Activated CD8-positive, alpha-beta T cell treated with anti-CD3 and anti-CD28 coated beads for 36 hours (primary cell): ENCODE data around the gene NPSR1. TPM values are rescaled to one million over a fixed set of nuclear protein-coding genes. Genes with fewer than 3 reads are reported as not detected.
"Not testable (repeated sequence)": the region's sequence is repeated elsewhere in the genome, so short reads cannot be mapped to it uniquely, and the experiment has no call there.

ENCODE experiments used
- ATAC-seq: fragments of 200-7000 bp; cut with Tn5 transposase; one replicate; pipeline ENCODE4 v1.10.0; 2021; ENCODE audit warnings: mild to moderate bottlenecking, moderate library complexity
- CTCF ChIA-PET: fragments of 350-600 bp; sonication (Branson Sonifier 250); formaldehyde crosslinking; loops from one replicate; lab custom pipeline; 2021; ENCODE audit warnings: antibody characterized with exemption; lab: Charles Lee
- POLR2A ChIA-PET: fragments of 350-600 bp; sonication (Branson Sonifier 250); formaldehyde crosslinking; loops from one replicate; lab custom pipeline; 2021; ENCODE audit warnings: antibody characterized with exemption; lab: Charles Lee
- DNase-seq: peaks from one replicate; pipeline ENCODE4 v3.0.0-alpha.2; 2020
- H3K27ac Mint-ChIP-seq: one replicate; pipeline ENCODE4 v1.8.0; 2021; ENCODE audit warnings: mild to moderate bottlenecking, mixed read lengths
- H3K27me3 Mint-ChIP-seq: one replicate; pipeline ENCODE4 v1.8.0; 2021; ENCODE audit warnings: mixed read lengths
- H3K36me3 Mint-ChIP-seq: one replicate; pipeline ENCODE4 v1.8.0; 2021; ENCODE audit warnings: low read depth, mixed read lengths
- H3K4me1 Mint-ChIP-seq: one replicate; pipeline ENCODE4 v1.8.0; 2021; ENCODE audit warnings: low read depth, mixed read lengths
- H3K4me3 Mint-ChIP-seq: one replicate; pipeline ENCODE4 v1.8.0; 2021; ENCODE audit warnings: mild to moderate bottlenecking, moderate library complexity, mixed read lengths
- H3K9me3 Mint-ChIP-seq: one replicate; pipeline ENCODE4 v1.8.0; 2021; ENCODE audit warnings: mixed read lengths
- intact Hi-C: fragments of 100-400 bp; cut with micrococcal nuclease; formaldehyde crosslinking; loops from one replicate; pipeline ENCODE4 v1.10.0; 2022
- total RNA-seq, 2 experiments: library from RNA; stranded (reverse); gene quantifications; one replicate each; pipeline ENCODE4 v1.2.3, GENCODE V29; 2021
- TF ChIP-seq, protein P1 (sequence below): fragments of 200-600 bp; IDR thresholded peaks from one replicate; pipeline ENCODE4 v1.8.0; 2022; ENCODE audit warnings: antibody characterized with exemption, mild to moderate bottlenecking

Gene NPSR1
- total RNA-seq, 2 experiments from 2014 or later: not detected

DNA sequence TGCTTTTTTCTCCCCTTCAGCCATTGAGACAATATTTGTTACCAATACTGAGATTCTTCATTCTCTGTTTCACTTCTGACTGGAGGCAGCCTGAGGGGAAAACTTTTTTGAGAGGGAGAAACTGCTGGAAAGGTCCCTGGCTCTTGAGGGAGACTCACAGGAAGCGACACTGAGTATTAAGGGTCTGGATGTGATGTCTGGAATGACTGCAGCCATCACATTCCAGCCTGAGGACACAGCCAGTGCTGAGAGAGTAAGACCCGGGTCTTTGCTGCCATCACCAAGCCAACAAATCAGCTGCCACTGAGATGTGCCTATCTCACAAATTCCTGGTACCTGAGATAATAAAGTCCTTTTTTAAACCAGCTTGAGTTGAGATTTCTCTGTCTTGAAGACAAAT is 221.9 kb downstream of the NPSR1 start:
- no peaks in the 10 kb centered on the region for H3K4me1 Mint-ChIP-seq
- CTCF ChIA-PET: interaction anchor here (1.2 kb wide), 1 partner anchor 9 kb away, joined by 3 read pairs; no protein-coding TSS in a partner anchor
- ATAC-seq: no peak
- peaks cover 3% of the 10 kb centered on the region for H3K27me3 Mint-ChIP-seq
- POLR2A ChIA-PET: no interaction called here
- TF ChIP-seq, protein P1, sequence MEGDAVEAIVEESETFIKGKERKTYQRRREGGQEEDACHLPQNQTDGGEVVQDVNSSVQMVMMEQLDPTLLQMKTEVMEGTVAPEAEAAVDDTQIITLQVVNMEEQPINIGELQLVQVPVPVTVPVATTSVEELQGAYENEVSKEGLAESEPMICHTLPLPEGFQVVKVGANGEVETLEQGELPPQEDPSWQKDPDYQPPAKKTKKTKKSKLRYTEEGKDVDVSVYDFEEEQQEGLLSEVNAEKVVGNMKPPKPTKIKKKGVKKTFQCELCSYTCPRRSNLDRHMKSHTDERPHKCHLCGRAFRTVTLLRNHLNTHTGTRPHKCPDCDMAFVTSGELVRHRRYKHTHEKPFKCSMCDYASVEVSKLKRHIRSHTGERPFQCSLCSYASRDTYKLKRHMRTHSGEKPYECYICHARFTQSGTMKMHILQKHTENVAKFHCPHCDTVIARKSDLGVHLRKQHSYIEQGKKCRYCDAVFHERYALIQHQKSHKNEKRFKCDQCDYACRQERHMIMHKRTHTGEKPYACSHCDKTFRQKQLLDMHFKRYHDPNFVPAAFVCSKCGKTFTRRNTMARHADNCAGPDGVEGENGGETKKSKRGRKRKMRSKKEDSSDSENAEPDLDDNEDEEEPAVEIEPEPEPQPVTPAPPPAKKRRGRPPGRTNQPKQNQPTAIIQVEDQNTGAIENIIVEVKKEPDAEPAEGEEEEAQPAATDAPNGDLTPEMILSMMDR: no peak
- H3K27ac Mint-ChIP-seq: no peak overlapping the region
- H3K36me3 Mint-ChIP-seq: no peaks in the 10 kb centered on the region
- intact Hi-C loops: no loop called here
- H3K9me3 Mint-ChIP-seq: peaks cover 11% of the 10 kb centered on the region
- no peak overlapping the region for H3K4me3 Mint-ChIP-seq
- DNase-seq: no peak

DNA sequence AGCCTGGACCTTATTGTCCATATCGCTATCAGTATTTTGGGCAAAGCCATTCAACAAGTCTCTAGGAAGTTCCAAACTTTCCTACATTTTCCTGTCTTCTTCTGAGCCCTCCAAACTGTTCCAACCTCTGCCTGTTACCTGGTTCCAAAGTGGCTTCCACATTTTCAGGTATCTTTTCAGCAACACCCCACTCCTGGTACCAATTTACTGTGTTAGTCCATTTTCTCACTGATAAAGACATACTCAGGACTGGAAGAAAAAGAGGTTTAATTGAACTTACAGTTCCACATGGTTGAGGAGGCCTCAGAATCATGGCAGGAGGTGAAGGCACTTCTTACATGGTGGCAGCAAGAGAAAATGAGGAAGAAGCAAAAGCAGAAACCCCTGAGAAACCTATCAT is 225.8 kb downstream of the NPSR1 start:
- H3K27ac Mint-ChIP-seq, DNase-seq, H3K4me3 Mint-ChIP-seq, ATAC-seq, POLR2A ChIA-PET, H3K36me3 Mint-ChIP-seq, H3K4me1 Mint-ChIP-seq, intact Hi-C loops, CTCF ChIA-PET: not testable (repeated sequence)
- Mint-ChIP-seq H3K27me3 (peaks cover 10% of the 10 kb centered on the region), H3K9me3 (peaks cover 11% of the 10 kb centered on the region)

DNA sequence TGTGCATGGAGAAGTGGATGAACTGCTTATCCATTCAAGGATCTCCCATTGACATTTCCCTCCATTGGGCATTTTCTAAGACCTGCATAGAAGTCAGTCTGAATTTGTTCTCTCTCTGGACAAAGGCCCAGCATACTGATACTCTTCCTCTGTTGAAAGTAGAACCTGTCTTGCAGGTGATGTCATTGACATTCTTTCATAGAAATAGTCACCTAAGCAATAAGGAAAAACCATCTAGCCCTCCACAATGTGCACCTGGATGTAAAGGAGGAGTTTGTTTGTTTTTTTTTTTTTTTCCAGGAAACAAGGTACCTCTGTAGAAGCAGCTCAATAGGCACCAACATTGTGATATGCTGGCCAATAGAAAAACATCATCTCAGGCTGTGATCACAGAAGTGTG is 228.8 kb downstream of the NPSR1 start:
- no peak for ATAC-seq

DNA sequence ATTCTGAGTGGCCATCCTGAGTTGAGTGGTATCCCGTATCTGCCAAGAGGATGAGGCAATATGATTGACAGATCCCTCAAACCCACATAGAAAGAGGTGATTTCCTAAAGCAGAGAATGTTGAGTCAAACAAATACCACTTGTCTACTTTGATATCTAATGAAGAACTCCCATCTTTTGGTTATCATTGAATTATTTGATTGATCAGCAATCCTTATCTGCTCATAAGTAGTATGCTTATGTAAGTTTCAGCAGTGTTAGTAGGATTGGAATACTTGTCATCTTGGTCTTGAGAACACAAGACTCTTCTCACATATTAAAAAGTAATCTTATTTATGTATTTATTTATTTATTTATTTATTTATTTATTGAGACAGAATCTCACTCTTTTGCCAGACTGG is 231.9 kb downstream of the NPSR1 start:
- TF ChIP-seq, protein P1: no peak
- peaks cover 8% of the 10 kb centered on the region for H3K9me3 Mint-ChIP-seq
- peaks cover 9% of the 10 kb centered on the region for H3K27me3 Mint-ChIP-seq
- no peak overlapping the region for H3K27ac Mint-ChIP-seq
- intact Hi-C loops: no loop called here
- no peaks in the 10 kb centered on the region for H3K4me1 Mint-ChIP-seq
- ATAC-seq (no peak), DNase-seq (no peak)
- no peak overlapping the region for H3K4me3 Mint-ChIP-seq
- CTCF ChIA-PET: no interaction called here
- POLR2A ChIA-PET: no interaction called here
- H3K36me3 Mint-ChIP-seq: peaks cover 2% of the 10 kb centered on the region

More for the DNA sequence above, 228.8 kb downstream of the NPSR1 start:
- Mint-ChIP-seq H3K4me1 (no peaks in the 10 kb centered on the region), H3K36me3 (no peaks in the 10 kb centered on the region), H3K9me3 (peaks cover 10% of the 10 kb centered on the region), H3K4me3 (no peak overlapping the region), H3K27me3 (peaks cover 11% of the 10 kb centered on the region), H3K27ac (no peak overlapping the region)
- intact Hi-C loops: no loop called here
- DNase-seq: no peak
- ChIA-PET POLR2A (no interaction called here), CTCF (no interaction called here)
- TF ChIP-seq, protein P1: no peak

DNA sequence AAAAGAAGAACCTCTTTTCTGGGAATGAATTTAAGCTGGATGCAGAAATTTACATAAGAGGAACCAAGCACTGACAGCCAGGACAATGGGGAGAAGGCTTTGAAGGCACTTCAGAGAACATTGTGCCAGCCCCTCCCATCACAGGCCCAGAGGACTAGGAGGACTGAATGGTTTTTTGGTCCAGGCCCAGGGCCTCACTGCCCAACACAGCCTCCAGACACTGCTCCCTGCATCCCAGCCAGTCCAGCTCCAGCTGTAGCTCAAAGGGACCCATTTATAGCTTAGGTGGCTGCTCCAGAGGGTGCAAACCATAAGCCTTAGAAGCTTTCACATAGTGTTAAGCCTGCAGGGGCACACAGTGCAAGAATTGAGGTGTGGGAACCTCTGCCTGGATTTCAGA is 237.2 kb downstream of the NPSR1 start:
- peaks cover 2% of the 10 kb centered on the region for H3K36me3 Mint-ChIP-seq
- no peak overlapping the region for H3K27ac Mint-ChIP-seq
- H3K9me3 Mint-ChIP-seq: peaks cover 15% of the 10 kb centered on the region
- ChIA-PET CTCF (no interaction called here), POLR2A (no interaction called here)
- TF ChIP-seq, protein P1: no peak
- ATAC-seq (no peak), DNase-seq (no peak)
- peaks cover 2% of the 10 kb centered on the region for H3K27me3 Mint-ChIP-seq
- intact Hi-C loops: no loop called here
- H3K4me1 Mint-ChIP-seq: no peaks in the 10 kb centered on the region
- H3K4me3 Mint-ChIP-seq: no peak overlapping the region
